Neuronal stem cell (in vitro differentiated cells): Measurements from ENCODE around the gene SEC24D. TPM values are rescaled to one million over a fixed set of nuclear protein-coding genes. Genes with fewer than 3 reads are reported as not detected.

Experiments
- DNase-seq: peaks from one replicate; pipeline ENCODE4 v3.0.0-alpha.2; 2013; ENCODE audit warnings: low spot score
- H2AFZ ChIP-seq: one replicate; pipeline ENCODE4 v1.6.1; 2013; ENCODE audit warnings: mild to moderate bottlenecking, low read length, inconsistent platforms
- H2AK5ac ChIP-seq: 2 replicates; pipeline ENCODE4 v1.6.1; 2013; ENCODE audit warnings: low read depth, mild to moderate bottlenecking, inconsistent platforms, low read length, moderate library complexity, mixed read lengths
- H2BK120ac ChIP-seq: 2 replicates; pipeline ENCODE4 v1.6.1; 2013; ENCODE audit warnings: low read depth, mild to moderate bottlenecking, inconsistent platforms, low read length, moderate library complexity, mixed read lengths
- H2BK12ac ChIP-seq: one replicate; pipeline ENCODE4 v1.6.1; 2013; ENCODE audit warnings: low read length, inconsistent platforms
- H2BK15ac ChIP-seq: 2 replicates; pipeline ENCODE4 v1.6.1; 2013; ENCODE audit warnings: mild to moderate bottlenecking, low read length, inconsistent platforms, mixed read lengths
- H2BK5ac ChIP-seq: one replicate; pipeline ENCODE4 v1.6.1; 2013; ENCODE audit warnings: inconsistent platforms, mild to moderate bottlenecking, low read length, moderate library complexity
- H3K14ac ChIP-seq: one replicate; pipeline ENCODE4 v1.6.1; 2013; ENCODE audit warnings: low read length, inconsistent platforms
- H3K18ac ChIP-seq: 2 replicates; pipeline ENCODE4 v1.6.1; 2013; ENCODE audit warnings: low read length, inconsistent platforms
- H3K23ac ChIP-seq: 2 replicates; pipeline ENCODE4 v1.6.1; 2013; ENCODE audit warnings: low read depth, mild to moderate bottlenecking, mixed read lengths, low read length, inconsistent platforms; ENCODE audit not compliant: poor library complexity
- H3K27ac ChIP-seq: replicated peaks from 3 replicates; pipeline ENCODE4 v1.5.1; 2013; ENCODE audit warnings: low read length, inconsistent platforms
- H3K27me3 ChIP-seq, 3 experiments: 2 replicates each; pipeline ENCODE4 v1.6.1; 2013; ENCODE audit warnings: low read length in 3 of 3, mild to moderate bottlenecking in 2 of 3, inconsistent platforms in 1 of 3, low read depth in 1 of 3, mixed read lengths in 1 of 3, moderate library complexity in 1 of 3; ENCODE audit not compliant: control insufficient read depth in 3 of 3, insufficient read depth in 3 of 3
- H3K36me3 ChIP-seq, 2 donors: replicated peaks in 1 of 2; 2 replicates each; pipeline ENCODE4 v1.6.1; 2013; ENCODE audit warnings: low read length in 2 of 2; ENCODE audit not compliant: control insufficient read depth in 2 of 2, insufficient read depth in 2 of 2
- H3K4ac ChIP-seq: 2 replicates; pipeline ENCODE4 v1.6.1; 2013; ENCODE audit warnings: inconsistent platforms, mild to moderate bottlenecking, low read length, moderate library complexity
- H3K4me1 ChIP-seq, 2 donors: 1 replicate in 1 of 2; 2 replicates in 1 of 2; pipeline ENCODE4 v1.6.1; 2013; ENCODE audit warnings: low read length in 2 of 2, low read depth in 1 of 2; ENCODE audit not compliant: control insufficient read depth in 2 of 2, insufficient read depth in 1 of 2
- H3K4me2 ChIP-seq: one replicate; pipeline ENCODE4 v1.6.1; 2013; ENCODE audit warnings: mild to moderate bottlenecking, low read length, inconsistent platforms; ENCODE audit not compliant: insufficient read depth, poor library complexity, severe bottlenecking
- H3K4me3 ChIP-seq, 2 donors: 2 replicates each; pipeline ENCODE4 v1.5.1; 2013; ENCODE audit warnings: low read length in 2 of 2, mild to moderate bottlenecking in 2 of 2, inconsistent platforms in 1 of 2, moderate library complexity in 1 of 2
- H3K79me1 ChIP-seq: one replicate; pipeline ENCODE4 v1.6.1; 2013; ENCODE audit warnings: low read depth, mild to moderate bottlenecking, inconsistent platforms, low read length, moderate library complexity
- H3K9ac ChIP-seq: one replicate; pipeline ENCODE4 v1.6.1; 2013; ENCODE audit warnings: mild to moderate bottlenecking, low read depth, low read length, inconsistent platforms; ENCODE audit not compliant: poor library complexity
- H3K9me3 ChIP-seq, 2 donors: replicated peaks in 1 of 2; 2 replicates each; pipeline versions ENCODE3 to v1.6.1; 2013; ENCODE audit warnings: low read length in 2 of 2, mild to moderate bottlenecking in 2 of 2, inconsistent platforms in 1 of 2, low read depth in 1 of 2, mixed read lengths in 1 of 2, moderate library complexity in 1 of 2; ENCODE audit not compliant: control insufficient read depth in 2 of 2, insufficient read depth in 1 of 2
- H4K8ac ChIP-seq: one replicate; pipeline ENCODE4 v1.6.1; 2013; ENCODE audit warnings: low read depth, mild to moderate bottlenecking, inconsistent platforms, low read length, moderate library complexity
- H4K91ac ChIP-seq: one replicate; pipeline ENCODE4 v1.6.1; 2013; ENCODE audit warnings: low read length, low read depth, mild to moderate bottlenecking, inconsistent platforms; ENCODE audit not compliant: poor library complexity
- WGBS, 2 donors: extraction: QIAGEN DNeasy Blood & Tissue Kit; methylation state at CpG; one replicate each; pipeline ENCODE4 v1.1.7; 2013; ENCODE audit warnings: missing lambda C conversion rate in 2 of 2, mixed read lengths in 1 of 2; ENCODE audit not compliant: insufficient read length in 2 of 2, insufficient replicate concordance in 1 of 2; ENCODE audit errors: extremely low coverage in 2 of 2; 5-methylcytosine and 5-hydroxymethylcytosine counted together
- polyA plus RNA-seq, 2 experiments: library from polyadenylated mRNA; stranded (reverse); fragments of 200-250 nt; gene quantifications; one replicate each; pipeline ENCODE4 v1.2.3, GENCODE V29; 2013

The SEC24D gene, protein sequence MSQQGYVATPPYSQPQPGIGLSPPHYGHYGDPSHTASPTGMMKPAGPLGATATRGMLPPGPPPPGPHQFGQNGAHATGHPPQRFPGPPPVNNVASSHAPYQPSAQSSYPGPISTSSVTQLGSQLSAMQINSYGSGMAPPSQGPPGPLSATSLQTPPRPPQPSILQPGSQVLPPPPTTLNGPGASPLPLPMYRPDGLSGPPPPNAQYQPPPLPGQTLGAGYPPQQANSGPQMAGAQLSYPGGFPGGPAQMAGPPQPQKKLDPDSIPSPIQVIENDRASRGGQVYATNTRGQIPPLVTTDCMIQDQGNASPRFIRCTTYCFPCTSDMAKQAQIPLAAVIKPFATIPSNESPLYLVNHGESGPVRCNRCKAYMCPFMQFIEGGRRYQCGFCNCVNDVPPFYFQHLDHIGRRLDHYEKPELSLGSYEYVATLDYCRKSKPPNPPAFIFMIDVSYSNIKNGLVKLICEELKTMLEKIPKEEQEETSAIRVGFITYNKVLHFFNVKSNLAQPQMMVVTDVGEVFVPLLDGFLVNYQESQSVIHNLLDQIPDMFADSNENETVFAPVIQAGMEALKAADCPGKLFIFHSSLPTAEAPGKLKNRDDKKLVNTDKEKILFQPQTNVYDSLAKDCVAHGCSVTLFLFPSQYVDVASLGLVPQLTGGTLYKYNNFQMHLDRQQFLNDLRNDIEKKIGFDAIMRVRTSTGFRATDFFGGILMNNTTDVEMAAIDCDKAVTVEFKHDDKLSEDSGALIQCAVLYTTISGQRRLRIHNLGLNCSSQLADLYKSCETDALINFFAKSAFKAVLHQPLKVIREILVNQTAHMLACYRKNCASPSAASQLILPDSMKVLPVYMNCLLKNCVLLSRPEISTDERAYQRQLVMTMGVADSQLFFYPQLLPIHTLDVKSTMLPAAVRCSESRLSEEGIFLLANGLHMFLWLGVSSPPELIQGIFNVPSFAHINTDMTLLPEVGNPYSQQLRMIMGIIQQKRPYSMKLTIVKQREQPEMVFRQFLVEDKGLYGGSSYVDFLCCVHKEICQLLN
- 17.8 TPM for polyA plus RNA-seq (2013, experiment 1 of 2)
- polyA plus RNA-seq (2013, experiment 2 of 2) = 16.4 TPM

DNA sequence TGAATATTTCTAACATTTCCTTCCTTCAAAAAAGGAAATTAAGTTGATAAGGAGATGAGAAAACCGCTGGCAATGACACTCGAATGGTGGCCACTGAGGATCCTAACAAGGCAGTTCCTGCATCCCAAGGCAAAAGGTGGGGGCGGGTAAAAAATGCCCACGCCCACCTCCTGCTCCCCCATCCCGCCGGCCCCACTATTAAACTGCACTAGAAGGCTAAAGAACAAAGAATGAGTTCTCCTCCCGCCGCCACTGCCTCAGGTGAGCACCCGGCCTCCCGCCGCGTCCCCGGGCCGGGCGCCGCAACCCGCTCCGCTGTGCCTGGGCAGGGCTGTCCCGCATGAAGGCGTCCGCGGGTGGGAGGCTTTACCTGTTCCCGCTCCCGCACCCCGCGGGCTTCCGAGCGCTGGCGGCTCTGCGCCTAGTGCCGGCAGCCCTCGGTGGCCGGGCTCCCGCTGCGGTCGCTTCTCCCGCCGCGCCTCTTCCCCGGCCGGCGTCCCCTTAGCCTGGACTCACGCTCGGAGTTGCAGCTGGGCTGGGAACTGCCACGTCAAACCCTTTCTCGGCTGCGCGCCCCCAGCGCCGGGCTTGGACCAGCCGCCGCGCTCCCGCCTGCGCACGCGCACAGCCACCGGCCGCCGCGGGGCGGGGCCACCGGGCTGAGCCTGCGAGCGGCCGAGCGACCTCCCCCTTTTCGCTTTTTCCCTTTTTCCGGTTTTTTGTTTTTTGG, at the start of gene SEC24D:
Gene SEC24D (minus strand): TSS at position 556 of the 730 bp plus-strand sequence. CDS start 2,430 bp downstream, outside the sequence.
- Histone ChIP-seq H3K79me1 (no peaks in the 10 kb centered on the region), H4K8ac (no peak within 1 kb of the TSS), H2BK15ac (peak within 1 kb of the TSS; percentile 8), H3K27ac (peak within 1 kb of the TSS; percentile 77), H3K4me2 (peak within 1 kb of the TSS; percentile 75), H3K14ac (no peak within 1 kb of the TSS), H3K4ac (no peak within 1 kb of the TSS), H2BK12ac (no peak within 1 kb of the TSS), H3K4me3 (peak within 1 kb of the TSS; percentile 57 to 99), H3K4me1 (peaks cover 0 to 1% of the 10 kb centered on the region in 2 donors), H3K23ac (peak within 1 kb of the TSS; percentile 95), H3K18ac (peak within 1 kb of the TSS; percentile 95), H2BK5ac (no peak within 1 kb of the TSS), H4K91ac (no peak within 1 kb of the TSS), H2AK5ac (no peak within 1 kb of the TSS), H3K9me3 (no peaks in the 10 kb centered on the region), H3K9ac (peak within 1 kb of the TSS; percentile 78), H2BK120ac (no peak within 1 kb of the TSS), H2AFZ (peak within 1 kb of the TSS; percentile 88), H3K36me3 (peaks cover 5 to 19% of the 10 kb centered on the region in 2 donors), H3K27me3 (no peaks in the 10 kb centered on the region)
- WGBS, 2 donors = no CpG with 5 or more reads among the region's 69 CpGs
- peak; percentile 85 for DNase-seq

DNA sequence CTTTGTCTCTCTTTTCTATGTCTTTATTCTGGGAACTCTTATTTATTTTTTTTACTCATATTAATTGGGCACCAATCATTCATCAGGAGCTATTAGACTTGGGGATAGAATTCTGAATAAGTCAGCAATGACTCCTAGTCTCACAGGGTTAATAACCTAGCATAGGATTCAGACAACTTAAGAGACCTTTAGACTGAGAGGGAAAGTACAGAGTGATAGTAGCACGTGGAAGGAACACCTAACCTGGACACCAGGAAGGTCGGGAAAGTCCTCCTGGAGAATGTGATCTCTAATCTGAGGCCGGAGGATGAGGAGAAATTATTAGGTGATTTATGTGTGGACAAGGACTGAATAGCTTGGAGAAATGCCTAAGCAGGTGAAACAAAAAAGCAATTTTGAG, 48.8 kb upstream of the SEC24D start:
- Histone ChIP-seq H3K27ac (no peak overlapping the region), H3K9ac (no peak overlapping the region), H3K4me2 (no peak overlapping the region), H3K4me3 (no peak overlapping the region), H2BK15ac (no peak overlapping the region), H4K91ac (no peak overlapping the region), H2AFZ (no peak overlapping the region), H3K23ac (no peak overlapping the region), H2BK120ac (no peak overlapping the region), H3K18ac (no peak overlapping the region), H3K4ac (no peak overlapping the region), H3K14ac (no peak overlapping the region), H2BK12ac (no peak overlapping the region), H4K8ac (no peak overlapping the region), H3K27me3 (peaks cover 0 to 36% (median 7%) of the 10 kb centered on the region in 3 experiments), H2AK5ac (no peak overlapping the region), H3K9me3 (peaks cover 0 to under 1% of the 10 kb centered on the region in 2 donors), H2BK5ac (no peak overlapping the region), H3K36me3 (no peaks in the 10 kb centered on the region), H3K4me1 (peaks cover 0 to 2% of the 10 kb centered on the region in 2 donors), H3K79me1 (no peaks in the 10 kb centered on the region)
- DNase-seq = no peak
- WGBS, 2 donors = no CpG with 5 or more reads among the region's 3 CpGs

DNA sequence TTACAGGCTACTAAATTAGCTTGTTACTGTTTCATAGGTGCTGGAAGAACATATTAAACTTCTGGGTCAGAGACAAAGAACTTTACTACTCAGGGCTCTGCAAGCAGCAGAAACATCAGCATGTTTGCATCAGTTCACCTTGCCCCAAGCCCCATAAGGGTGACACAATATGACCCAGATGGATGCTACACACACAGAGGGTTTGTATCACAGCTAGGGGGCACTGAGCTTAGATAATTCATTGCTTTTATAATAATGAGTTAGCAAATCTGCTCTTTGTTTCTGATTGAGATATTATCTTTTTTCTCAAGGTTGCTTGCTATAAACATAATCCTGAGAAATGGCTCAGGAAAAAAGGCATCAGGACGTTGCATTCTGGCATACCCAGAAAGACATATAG, 47.9 kb upstream of the SEC24D start:
- Histone ChIP-seq H3K23ac (no peak overlapping the region), H3K4me2 (no peak overlapping the region), H3K27me3 (peaks cover 0 to 27% (median 1%) of the 10 kb centered on the region in 3 experiments), H2BK5ac (no peak overlapping the region), H2BK15ac (no peak overlapping the region), H3K9me3 (peaks cover 0 to 2% of the 10 kb centered on the region in 2 donors), H3K9ac (no peak overlapping the region), H4K8ac (no peak overlapping the region), H2AFZ (no peak overlapping the region), H3K27ac (no peak overlapping the region), H3K4me3 (no peak overlapping the region), H4K91ac (no peak overlapping the region), H3K4ac (no peak overlapping the region), H3K14ac (no peak overlapping the region), H2BK120ac (no peak overlapping the region), H2AK5ac (no peak overlapping the region), H3K79me1 (no peaks in the 10 kb centered on the region), H2BK12ac (no peak overlapping the region), H3K18ac (no peak overlapping the region), H3K4me1 (peaks cover 0 to under 1% of the 10 kb centered on the region in 2 donors), H3K36me3 (no peaks in the 10 kb centered on the region)
- DNase-seq = no peak
- no CpG with 5 or more reads among the region's 1 CpG for WGBS, 2 donors
